ENCODE results near the gene CHRM5. TPM values are rescaled to one million over a fixed set of nuclear protein-coding genes. Genes with fewer than 3 reads are reported as not detected.
A peak's percentile ranks its signal among the peaks of the same experiment; 100 is the strongest.

Gene CHRM5
- total and polyA plus RNA-seq, 2 of the 8 experiments (the other 6 are each of a cell fraction or from before 2014, with no cell fraction given): not detected

DNA sequence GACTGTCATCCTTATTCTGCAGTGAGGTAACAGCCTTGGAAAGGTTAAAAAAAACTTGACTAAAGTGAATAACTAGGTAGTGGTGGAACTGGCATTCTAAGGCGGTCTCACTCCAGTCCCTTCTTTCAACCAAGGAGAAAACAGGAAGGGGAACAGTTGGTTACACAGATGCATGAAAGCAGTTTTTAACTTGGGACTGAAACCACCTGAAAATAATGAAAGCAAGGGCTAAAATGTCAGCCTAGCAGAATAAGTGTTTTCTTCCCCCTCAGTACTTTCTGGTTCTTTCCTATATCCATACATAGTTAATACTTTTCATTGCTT is 71.5 kb downstream of the CHRM5 start:
- no peak overlapping the region for H4K91ac ChIP-seq (replicated peaks; ENCODE audit: insufficient read length, low read length)
- no peak overlapping the region for H3K9ac ChIP-seq (replicated peaks in 1 of 4; ENCODE audit: extremely low read depth in 1 of 4, low read depth in 3 of 4, low read length in 3 of 4)
- DNase-seq (ENCODE audit: low read depth in 1 of 2, low spot score in 2 of 2) (no peak), FAIRE-seq (no peak)
- H2BK5ac ChIP-seq (ENCODE audit: low read depth, low read length): no peak overlapping the region
- H3K23ac ChIP-seq (ENCODE audit: insufficient read length): no peak overlapping the region
- H2AFZ ChIP-seq (ENCODE audit: low read length): no peak overlapping the region
- H2BK20ac ChIP-seq (ENCODE audit: low read length): no peak overlapping the region
- no peak overlapping the region for H3K27ac ChIP-seq (ENCODE audit: low read depth, low read length)
- H3K18ac ChIP-seq (ENCODE audit: extremely low read depth, low read length): no peak overlapping the region
- no peak overlapping the region for H2AK5ac ChIP-seq (ENCODE audit: low read depth, low read length)
- H3K4me2 ChIP-seq (ENCODE audit: insufficient read depth in 1 of 2, low read depth in 2 of 2, low read length in 2 of 2): peak overlapping the region; percentile 86 to 91
- H2BK15ac ChIP-seq (ENCODE audit: low read length): no peak overlapping the region
- no peak overlapping the region for H3K14ac ChIP-seq (ENCODE audit: insufficient read length)
- POLR2A ChIA-PET (ENCODE audit: partially characterized antibody): no interaction called here
- H3K56ac ChIP-seq (replicated peaks; ENCODE audit: insufficient read length, low read depth, low read length): no peak overlapping the region
- no peak overlapping the region for H4K8ac ChIP-seq (ENCODE audit: extremely low read depth, insufficient read depth, low read length)
- no peak overlapping the region for H4K5ac ChIP-seq (ENCODE audit: insufficient read length, low read depth, low read length)
- H3K4ac ChIP-seq (replicated peaks; ENCODE audit: insufficient read length, low read depth, low read length): no peak overlapping the region
- peaks cover 11 to 18% (median 14%) of the 10 kb centered on the region in 4 experiments for H3K27me3 ChIP-seq (replicated peaks in 1 of 4; ENCODE audit: control insufficient read depth in 3 of 4, extremely low read depth in 1 of 4, insufficient read depth in 3 of 4, low read length in 3 of 4)
- peak overlapping the region in 3 of 4 experiments; percentile 56 to 89 (median 79); a peak in 4 of 8 replicates for H3K4me3 ChIP-seq (ENCODE audit: extremely low read depth in 1 of 4, insufficient read depth in 2 of 4, low read depth in 3 of 4, low read length in 4 of 4)
- peaks cover 0 to 13% of the 10 kb centered on the region in 2 experiments; a peak in 1 of 4 replicates for H3K79me2 ChIP-seq (ENCODE audit: control insufficient read depth in 1 of 2, insufficient read depth in 2 of 2, low read length in 2 of 2)
- H2BK12ac ChIP-seq (ENCODE audit: low read depth, low read length): no peak overlapping the region; the same call in 1 of the 2 replicates
- H3K4me1 ChIP-seq (replicated peaks in 1 of 4; ENCODE audit: control insufficient read depth in 3 of 4, insufficient read depth in 4 of 4, low read length in 3 of 4): peaks cover 0 to 6% (median 4%) of the 10 kb centered on the region in 4 experiments; a peak in 4 of 7 replicates
- CTCF ChIA-PET (ENCODE audit: partially characterized antibody): interaction anchor here (0.8 to 1.8 kb wide), 2 partner anchors 22 to 177 kb away, joined by 3 to 6 read pairs; no protein-coding TSS in a partner anchor
- no peaks in the 10 kb centered on the region for H3K36me3 ChIP-seq (ENCODE audit: control insufficient read depth in 2 of 4, insufficient read depth in 4 of 4, low read length in 3 of 4)
- peaks cover 4% of the 10 kb centered on the region; the same call in 1 of the 2 replicates for H3K23me2 ChIP-seq (ENCODE audit: low read depth, low read length)
- no peaks in the 10 kb centered on the region for H4K20me1 ChIP-seq (replicated peaks in 1 of 2; ENCODE audit: control insufficient read depth in 1 of 2, insufficient read depth in 2 of 2, low read length in 2 of 2)
- WGBS, 2 experiments (ENCODE audit: extremely low coverage in 1 of 2, insufficient coverage in 1 of 2, insufficient read length in 1 of 2, insufficient replicate concordance in 2 of 2, low coverage in 1 of 2, low lambda C conversion rate in 2 of 2, missing lambda C conversion rate in 1 of 2): 59% methylated on average over 1 of the region's 1 CpG; no CpG with 5 or more reads in 1 of the 2 experiments
- H2BK120ac ChIP-seq (replicated peaks; ENCODE audit: low read depth, low read length): no peak overlapping the region
- no peaks in the 10 kb centered on the region for H3K79me1 ChIP-seq (ENCODE audit: low read depth, low read length)
- H3K9me3 ChIP-seq (ENCODE audit: insufficient read depth in 2 of 2, low read depth in 1 of 2, low read length in 1 of 2): no peaks in the 10 kb centered on the region
- TF ChIP-seq CHD1 (IDR thresholded peaks at IDR 0.05; ENCODE audit: low read depth, low read length): no peak
- no peak for TF ChIP-seq SUZ12 (IDR thresholded peaks at IDR 0.05; ENCODE audit: low read length)
- TF ChIP-seq TCF12 (IDR thresholded peaks at IDR 0.05; ENCODE audit: low read depth, low read length): no peak
- TF ChIP-seq CHD2 (IDR thresholded peaks at IDR 0.05; ENCODE audit: low read length): no peak
- no peak for TF ChIP-seq HDAC2 (IDR thresholded peaks at IDR 0.05; ENCODE audit: borderline replicate concordance in 1 of 2, low read depth in 2 of 2, low read length in 2 of 2)
- no peak for TF ChIP-seq BACH1 (IDR thresholded peaks at IDR 0.05; ENCODE audit: low read length)
- TF ChIP-seq CEBPB (IDR thresholded peaks at IDR 0.05; ENCODE audit: low read depth, low read length): no peak
- TF ChIP-seq PHF8 (conservative IDR thresholded peaks at IDR 0.05; ENCODE audit: low read depth, low read length): no peak
- no peak for TF ChIP-seq TAF7 (optimal IDR thresholded peaks at IDR 0.05; ENCODE audit: borderline replicate concordance, low read depth, low read length)
- no peak for TF ChIP-seq SIRT6 (IDR thresholded peaks at IDR 0.05; ENCODE audit: low read length)
- TF ChIP-seq CBX8 (IDR thresholded peaks at IDR 0.05; ENCODE audit: borderline replicate concordance, low read depth, low read length): no peak
- TF ChIP-seq JUND (IDR thresholded peaks at IDR 0.05; ENCODE audit: low read length): no peak
- TF ChIP-seq ZNF274 (IDR thresholded peaks at IDR 0.05; ENCODE audit: borderline replicate concordance, extremely low read depth, low read length): no peak
- no peak for TF ChIP-seq SP2 (IDR thresholded peaks at IDR 0.05; ENCODE audit: low read length)
- TF ChIP-seq RBBP5 (IDR thresholded peaks at IDR 0.05; ENCODE audit: borderline replicate concordance, low read depth, low read length): no peak
